ENCODE measurements around the gene ZNF438. TPM values are rescaled to one million over a fixed set of nuclear protein-coding genes. Genes with fewer than 3 reads are reported as not detected.

Gene ZNF438
- 2.9 and 4.7 TPM in 2 replicates for total RNA-seq

DNA sequence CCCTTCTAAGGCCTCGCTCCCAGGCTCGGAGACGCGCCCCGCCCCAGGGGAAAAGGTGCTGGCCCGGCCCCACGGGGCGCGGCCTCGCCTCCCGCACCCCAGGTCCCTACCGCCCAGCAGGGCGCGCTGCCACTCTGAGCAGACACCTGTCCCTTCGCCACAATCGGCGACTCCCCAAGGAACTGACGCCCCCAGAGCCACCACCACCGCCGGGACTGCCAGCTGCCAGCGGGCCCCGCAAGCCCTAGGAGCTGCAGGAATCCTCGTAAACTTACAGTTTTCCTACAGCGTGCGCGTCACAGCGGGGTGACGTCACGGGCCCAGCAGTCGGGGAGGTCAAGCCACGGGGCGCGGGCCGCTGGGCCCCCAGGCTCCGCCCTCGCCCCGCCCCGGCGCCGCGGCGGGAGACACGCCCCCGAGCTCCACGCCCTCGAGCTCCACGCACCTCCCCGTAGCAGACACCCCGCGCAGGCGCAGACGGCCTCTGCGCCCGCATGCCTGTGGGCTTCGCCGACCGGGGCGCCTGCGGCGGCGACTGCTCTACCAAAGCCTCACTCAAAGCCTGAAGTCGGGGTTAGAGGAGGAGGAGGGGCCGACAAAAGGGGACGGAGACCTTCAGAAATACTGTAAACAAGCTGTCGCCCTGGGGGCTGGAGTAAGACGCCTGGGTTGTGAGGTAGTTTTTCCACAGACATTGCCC lies at the start of gene ZNF438:
Gene ZNF438 (minus strand): TSS at position 308 of the 700 bp plus-strand sequence. CDS start 154,831 bp downstream, outside the sequence.
- TF ChIP-seq, protein P1, sequence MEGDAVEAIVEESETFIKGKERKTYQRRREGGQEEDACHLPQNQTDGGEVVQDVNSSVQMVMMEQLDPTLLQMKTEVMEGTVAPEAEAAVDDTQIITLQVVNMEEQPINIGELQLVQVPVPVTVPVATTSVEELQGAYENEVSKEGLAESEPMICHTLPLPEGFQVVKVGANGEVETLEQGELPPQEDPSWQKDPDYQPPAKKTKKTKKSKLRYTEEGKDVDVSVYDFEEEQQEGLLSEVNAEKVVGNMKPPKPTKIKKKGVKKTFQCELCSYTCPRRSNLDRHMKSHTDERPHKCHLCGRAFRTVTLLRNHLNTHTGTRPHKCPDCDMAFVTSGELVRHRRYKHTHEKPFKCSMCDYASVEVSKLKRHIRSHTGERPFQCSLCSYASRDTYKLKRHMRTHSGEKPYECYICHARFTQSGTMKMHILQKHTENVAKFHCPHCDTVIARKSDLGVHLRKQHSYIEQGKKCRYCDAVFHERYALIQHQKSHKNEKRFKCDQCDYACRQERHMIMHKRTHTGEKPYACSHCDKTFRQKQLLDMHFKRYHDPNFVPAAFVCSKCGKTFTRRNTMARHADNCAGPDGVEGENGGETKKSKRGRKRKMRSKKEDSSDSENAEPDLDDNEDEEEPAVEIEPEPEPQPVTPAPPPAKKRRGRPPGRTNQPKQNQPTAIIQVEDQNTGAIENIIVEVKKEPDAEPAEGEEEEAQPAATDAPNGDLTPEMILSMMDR (IDR thresholded peaks at IDR 0.05; ENCODE audit: insufficient read depth, low read depth, low read length), result peak; percentile 40
- peak within 1 kb of the TSS; percentile 64 for H3K4me3 ChIP-seq (ENCODE audit: low read depth, low read length)
- peak; percentile 97 for DNase-seq (ENCODE audit: low read depth)

DNA sequence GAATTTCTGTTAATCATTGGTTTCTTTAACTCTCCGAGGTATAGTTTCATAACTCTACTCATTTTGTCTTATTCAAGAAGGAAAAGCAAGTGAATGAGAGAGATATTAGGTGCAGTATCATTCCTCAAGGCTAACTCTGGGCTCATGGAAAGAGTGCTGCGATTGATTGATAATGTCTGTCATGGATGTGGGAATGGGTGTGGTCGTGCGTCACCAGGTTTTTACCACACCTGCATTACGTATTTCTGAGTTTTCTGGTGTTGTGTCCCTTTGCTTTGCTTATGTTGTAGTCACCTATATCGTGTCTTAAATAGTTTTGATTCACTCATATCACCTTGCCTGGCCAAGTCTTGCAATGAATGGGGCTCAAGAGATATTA lies 44.9 kb upstream of the ZNF438 start:
- TF ChIP-seq, protein P1 (IDR thresholded peaks at IDR 0.05; ENCODE audit: insufficient read depth, low read depth, low read length), result no peak
- H3K4me3 ChIP-seq (ENCODE audit: low read depth, low read length), result no peak overlapping the region
- no peak for DNase-seq (ENCODE audit: low read depth)

DNA sequence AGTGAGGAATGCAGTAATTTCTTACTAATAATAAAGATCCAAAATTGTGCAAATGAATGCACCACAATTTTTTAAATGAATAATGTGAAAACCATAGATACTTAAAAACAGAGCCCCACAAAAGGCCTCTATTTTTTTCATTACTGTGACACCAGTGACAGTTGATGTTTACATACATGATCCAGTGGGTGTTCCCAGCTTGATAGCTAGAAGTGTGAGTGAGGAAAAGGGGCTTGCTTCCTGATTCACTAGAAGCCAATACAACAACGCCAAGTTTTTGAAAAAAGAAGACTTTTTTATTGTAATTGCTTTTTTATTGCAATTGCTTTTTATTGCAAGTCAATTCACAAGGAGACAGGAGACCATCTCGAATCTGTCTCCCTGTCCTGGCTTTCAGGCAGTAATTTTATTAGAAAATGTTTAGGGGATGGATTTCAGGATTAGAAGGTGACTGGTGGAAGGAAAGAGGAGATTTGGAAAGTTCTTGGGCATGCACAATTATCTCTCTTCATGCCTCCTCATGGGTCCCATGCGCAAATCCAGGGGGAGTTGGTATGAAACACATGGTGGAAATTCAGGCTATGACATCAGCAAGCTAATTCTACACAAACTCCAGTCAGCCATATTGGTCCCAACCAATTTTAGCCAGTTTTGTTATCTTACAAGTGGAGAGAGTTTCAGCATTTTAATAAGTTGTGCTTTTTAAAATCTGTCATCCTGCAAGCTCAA lies 44.4 kb upstream of the ZNF438 start:
- DNase-seq (ENCODE audit: low read depth), result no peak
- TF ChIP-seq, protein P1 (IDR thresholded peaks at IDR 0.05; ENCODE audit: insufficient read depth, low read depth, low read length), result no peak
- no peak overlapping the region for H3K4me3 ChIP-seq (ENCODE audit: low read depth, low read length)

- H3K4me3 ChIP-seq (ENCODE audit: low read depth, low read length), result no peak overlapping the region
- TF ChIP-seq, protein P1 (IDR thresholded peaks at IDR 0.05; ENCODE audit: insufficient read depth, low read depth, low read length), result no peak
- peak; percentile 69 for DNase-seq (ENCODE audit: low read depth)
These were observed 43.8 kb upstream of the ZNF438 start for GRCh38 chr10:31075434-31075833.

DNA sequence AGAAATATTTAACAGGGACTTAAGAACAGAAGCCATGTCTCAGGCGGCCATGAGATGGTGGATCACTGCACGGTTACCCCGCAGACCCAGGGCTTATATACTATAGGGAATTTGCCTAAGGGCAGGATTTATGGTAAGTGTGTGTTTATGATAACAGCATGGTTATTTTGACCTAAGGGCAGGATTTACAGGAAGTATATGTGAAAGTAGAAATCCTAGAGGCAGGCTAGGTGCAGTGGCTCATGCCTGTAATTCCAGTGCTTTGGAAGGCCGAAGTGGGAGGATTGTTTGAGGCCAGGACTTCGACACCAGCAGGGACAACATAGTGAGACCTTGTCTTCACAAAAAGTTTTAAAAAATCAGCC lies 43.0 kb upstream of the ZNF438 start:
- H3K4me3 ChIP-seq (ENCODE audit: low read depth, low read length), result no peak overlapping the region
- DNase-seq (ENCODE audit: low read depth), result peak; percentile 33
- TF ChIP-seq, protein P1 (IDR thresholded peaks at IDR 0.05; ENCODE audit: insufficient read depth, low read depth, low read length), result no peak

DNA sequence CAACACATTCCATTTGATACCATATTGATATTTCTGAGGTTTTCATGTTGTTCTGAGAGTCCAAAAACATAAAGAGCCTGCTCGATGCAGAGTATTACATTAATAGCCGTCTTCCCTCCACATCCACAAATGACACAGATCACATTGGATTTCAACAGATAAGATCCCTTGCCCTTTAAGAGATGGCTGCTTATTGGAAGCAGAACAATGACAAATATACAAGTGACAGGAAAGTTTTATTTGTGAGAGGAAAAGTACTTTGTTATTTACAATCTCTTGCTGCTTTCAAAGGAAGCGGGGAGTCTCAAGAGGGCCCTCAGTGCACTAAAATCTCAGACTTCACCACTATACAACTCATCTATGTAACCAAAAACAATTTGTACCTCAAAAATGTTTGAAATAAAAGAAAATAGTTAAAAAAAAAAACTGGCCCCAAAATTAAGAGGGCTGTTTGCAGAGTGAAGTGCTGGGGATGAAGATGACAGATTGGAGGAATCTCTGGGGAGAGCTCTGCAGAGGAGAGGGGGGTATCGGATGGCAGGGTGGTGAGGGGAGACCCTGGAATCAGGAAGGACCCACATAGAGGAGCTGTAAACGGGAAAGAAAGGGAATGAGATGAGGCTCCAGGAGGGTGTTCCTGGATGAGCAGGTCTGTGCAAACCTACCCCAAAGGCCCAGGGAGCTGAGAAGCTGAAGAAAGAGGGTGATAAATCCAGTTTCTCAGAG lies 42.5 kb upstream of the ZNF438 start:
- H3K4me3 ChIP-seq (ENCODE audit: low read depth, low read length), result no peak overlapping the region
- DNase-seq (ENCODE audit: low read depth), result peak; percentile 20
- TF ChIP-seq, protein P1 (IDR thresholded peaks at IDR 0.05; ENCODE audit: insufficient read depth, low read depth, low read length), result no peak
